WTC11 (cell line): Measurements from ENCODE around the gene TMTC2. TPM values are rescaled to one million over a fixed set of nuclear protein-coding genes. Genes with fewer than 3 reads are reported as not detected.

Source experiments
- ATAC-seq: fragments of 200-7000 bp; cut with Tn5 transposase; 2 replicates; pipeline ENCODE4 v1.10.0; 2021; ENCODE audit warnings: mild to moderate bottlenecking, moderate library complexity
- CTCF ChIA-PET: fragments of 300-600 bp; sonication (Branson Sonifier 250); formaldehyde crosslinking; loops from one replicate; lab custom pipeline; 2021; ENCODE audit warnings: antibody characterized with exemption; lab: Charles Lee
- POLR2A ChIA-PET: fragments of 350-600 bp; sonication (Branson Sonifier 250); formaldehyde crosslinking; loops from one replicate; lab custom pipeline; 2021; ENCODE audit warnings: antibody characterized with exemption; lab: Charles Lee
- DNase-seq: peaks from one replicate; pipeline ENCODE4 v3.0.0; 2021; ENCODE audit warnings: low spot score
- H3K27ac Mint-ChIP-seq: 2 replicates; pipeline ENCODE4 v1.8.0; 2021; ENCODE audit warnings: mixed read lengths
- H3K27me3 Mint-ChIP-seq: 2 replicates; pipeline ENCODE4 v1.8.0; 2021; ENCODE audit warnings: low read depth, mild to moderate bottlenecking, moderate library complexity, mixed read lengths
- H3K36me3 Mint-ChIP-seq: 2 replicates; pipeline ENCODE4 v1.8.0; 2021; ENCODE audit warnings: mixed read lengths
- H3K4me1 Mint-ChIP-seq: 2 replicates; pipeline ENCODE4 v1.8.0; 2022; ENCODE audit warnings: mixed read lengths
- H3K4me3 Mint-ChIP-seq: 2 replicates; pipeline ENCODE4 v1.8.0; 2021; ENCODE audit warnings: mild to moderate bottlenecking, moderate library complexity, mixed read lengths
- H3K9me3 Mint-ChIP-seq: 2 replicates; pipeline ENCODE4 v1.8.0; 2021; ENCODE audit warnings: mixed read lengths
- ELF4 ChIP-seq: sonication (generic); formaldehyde crosslinking; IDR thresholded peaks from 2 replicates; pipeline ENCODE4 v1.8.1; 2022; ENCODE audit warnings: low read depth, mild to moderate bottlenecking, moderate library complexity, missing genetic modification reagents
- ETV6 ChIP-seq: sonication (generic); formaldehyde crosslinking; IDR thresholded peaks from 2 replicates; pipeline ENCODE4 v1.8.1; 2022; ENCODE audit warnings: mild to moderate bottlenecking, missing genetic modification reagents
- FOXK1 ChIP-seq: sonication (generic); formaldehyde crosslinking; IDR thresholded peaks from 2 replicates; pipeline ENCODE4 v1.8.0; 2022; ENCODE audit warnings: mild to moderate bottlenecking, moderate library complexity, missing genetic modification reagents
- FOXP1 ChIP-seq: sonication (generic); formaldehyde crosslinking; IDR thresholded peaks from 2 replicates; pipeline ENCODE4 v1.8.0; 2022; ENCODE audit warnings: missing genetic modification reagents, mild to moderate bottlenecking, moderate library complexity, borderline replicate concordance
- GRHL2 ChIP-seq: fragments of 250-450 bp; sonication (Bioruptor Pico); IDR thresholded peaks from 2 replicates; pipeline ENCODE4 v1.8.0; 2022; ENCODE audit warnings: mild to moderate bottlenecking, moderate library complexity; ENCODE audit not compliant: insufficient replicate concordance, severe bottlenecking
- IRF2 ChIP-seq: sonication (generic); formaldehyde crosslinking; IDR thresholded peaks from 2 replicates; pipeline ENCODE4 v1.8.0; 2022; ENCODE audit warnings: low read depth, missing genetic modification reagents, borderline replicate concordance
- JUN ChIP-seq: sonication (generic); formaldehyde crosslinking; IDR thresholded peaks from 2 replicates; pipeline ENCODE4 v1.8.0; 2023; ENCODE audit warnings: mild to moderate bottlenecking, missing genetic modification reagents
- NFATC4 ChIP-seq: fragments of 250-450 bp; sonication (Bioruptor Pico); IDR thresholded peaks from 2 replicates; pipeline ENCODE4 v1.9.0; 2021; ENCODE audit warnings: mild to moderate bottlenecking
- NFE2L1 ChIP-seq: sonication (generic); formaldehyde crosslinking; IDR thresholded peaks from 2 replicates; pipeline ENCODE4 v1.8.1; 2023; ENCODE audit warnings: missing genetic modification reagents
- NR3C1 ChIP-seq: sonication (generic); formaldehyde crosslinking; conservative IDR thresholded peaks from 2 replicates; pipeline ENCODE4 v1.8.1; 2023; ENCODE audit warnings: low read depth, mild to moderate bottlenecking, missing genetic modification reagents
- PRRX2 ChIP-seq: fragments of 250-450 bp; sonication (Bioruptor Pico); IDR thresholded peaks from 2 replicates; pipeline ENCODE4 v1.8.0; 2021; ENCODE audit warnings: mild to moderate bottlenecking
- SMAD3 ChIP-seq: sonication (generic); formaldehyde crosslinking; IDR thresholded peaks from 2 replicates; pipeline ENCODE4 v1.8.0; 2022; ENCODE audit warnings: missing genetic modification reagents, mild to moderate bottlenecking, borderline replicate concordance
- TEAD1 ChIP-seq: sonication (generic); formaldehyde crosslinking; IDR thresholded peaks from 2 replicates; pipeline ENCODE4 v1.8.0; 2022; ENCODE audit warnings: mild to moderate bottlenecking, missing genetic modification reagents
- TEAD4 ChIP-seq: sonication (generic); formaldehyde crosslinking; IDR thresholded peaks from 2 replicates; pipeline ENCODE4 v1.8.0; 2022; ENCODE audit warnings: mild to moderate bottlenecking, missing genetic modification reagents
- ZMAT4 ChIP-seq: fragments of 250-450 bp; sonication (Bioruptor Pico); IDR thresholded peaks from 2 replicates; pipeline ENCODE4 v1.9.0; 2021; ENCODE audit warnings: mild to moderate bottlenecking
- ZNF138 ChIP-seq: sonication (generic); formaldehyde crosslinking; conservative IDR thresholded peaks from 2 replicates; pipeline ENCODE4 v1.8.1; 2022; ENCODE audit warnings: mild to moderate bottlenecking, moderate library complexity, missing genetic modification reagents
- ZNF263 ChIP-seq: sonication (generic); formaldehyde crosslinking; IDR thresholded peaks from 2 replicates; pipeline ENCODE4 v1.8.1; 2022; ENCODE audit warnings: low read depth, mild to moderate bottlenecking, moderate library complexity, missing genetic modification reagents
- ZNF317 ChIP-seq: sonication (generic); formaldehyde crosslinking; IDR thresholded peaks from 2 replicates; pipeline ENCODE4 v1.8.1; 2023; ENCODE audit warnings: low read depth, mild to moderate bottlenecking, moderate library complexity, missing genetic modification reagents, borderline replicate concordance
- ZNF512 ChIP-seq: sonication (generic); formaldehyde crosslinking; IDR thresholded peaks from 2 replicates; pipeline ENCODE4 v1.8.1; 2022; ENCODE audit warnings: missing genetic modification reagents, borderline replicate concordance
- total RNA-seq: library from RNA; stranded (reverse); gene quantifications from 3 replicates; pipeline ENCODE4 v1.2.3, GENCODE V29; 2021
- TF ChIP-seq, protein P1 (sequence below): sonication (generic); formaldehyde crosslinking; IDR thresholded peaks from 2 replicates; pipeline ENCODE4 v1.8.0; 2022; ENCODE audit warnings: mild to moderate bottlenecking, missing genetic modification reagents
- TF ChIP-seq, protein P2 (sequence below): sonication (generic); formaldehyde crosslinking; conservative IDR thresholded peaks from 2 replicates; pipeline ENCODE4 v1.8.1; 2023; ENCODE audit warnings: mild to moderate bottlenecking, low read depth, missing genetic modification reagents, moderate library complexity
- TF ChIP-seq, protein P3 (sequence below): fragments of 250-450 bp; sonication (Bioruptor Pico); IDR thresholded peaks from 2 replicates; pipeline ENCODE4 v1.8.0; 2021; ENCODE audit warnings: mild to moderate bottlenecking
- TF ChIP-seq, protein P4 (sequence below): sonication (generic); formaldehyde crosslinking; IDR thresholded peaks from 2 replicates; pipeline ENCODE4 v1.8.1; 2023; ENCODE audit warnings: mild to moderate bottlenecking, missing genetic modification reagents, borderline replicate concordance

Gene TMTC2
- total RNA-seq, 1 experiment from 2014 or later, result 6.4 TPM

- ChIA-PET POLR2A (no interaction called here), CTCF (interaction anchor here (1.5 kb wide), 1 partner anchor 278 kb away, joined by 7 read pairs; the partner anchor contains the start of gene TMTC2)
- DNase-seq, result no peak
- Mint-ChIP-seq H3K9me3 (no peaks in the 10 kb centered on the region), H3K4me3 (no peak overlapping the region), H3K27ac (no peak overlapping the region), H3K27me3 (no peaks in the 10 kb centered on the region), H3K4me1 (peaks cover 13% of the 10 kb centered on the region), H3K36me3 (no peaks in the 10 kb centered on the region)
- ATAC-seq, result no peak
- no peak for TF ChIP-seq JUN
- no peak for TF ChIP-seq IRF2 (CRISPR knock-in tag)
- no peak for TF ChIP-seq ZMAT4 (CRISPR knock-in tag)
- no peak for TF ChIP-seq ZNF317 (CRISPR knock-in tag)
- TF ChIP-seq ZNF138, result no peak
- TF ChIP-seq GRHL2 (CRISPR knock-in tag), result no peak
- TF ChIP-seq FOXP1 (CRISPR knock-in tag), result no peak
- no peak for TF ChIP-seq SMAD3 (CRISPR knock-in tag)
- TF ChIP-seq, protein P1, sequence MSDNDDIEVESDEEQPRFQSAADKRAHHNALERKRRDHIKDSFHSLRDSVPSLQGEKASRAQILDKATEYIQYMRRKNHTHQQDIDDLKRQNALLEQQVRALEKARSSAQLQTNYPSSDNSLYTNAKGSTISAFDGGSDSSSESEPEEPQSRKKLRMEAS, result no peak
Observed at GRCh38 chr12:82963956-82964355, 277.2 kb downstream of the TMTC2 start.

DNA sequence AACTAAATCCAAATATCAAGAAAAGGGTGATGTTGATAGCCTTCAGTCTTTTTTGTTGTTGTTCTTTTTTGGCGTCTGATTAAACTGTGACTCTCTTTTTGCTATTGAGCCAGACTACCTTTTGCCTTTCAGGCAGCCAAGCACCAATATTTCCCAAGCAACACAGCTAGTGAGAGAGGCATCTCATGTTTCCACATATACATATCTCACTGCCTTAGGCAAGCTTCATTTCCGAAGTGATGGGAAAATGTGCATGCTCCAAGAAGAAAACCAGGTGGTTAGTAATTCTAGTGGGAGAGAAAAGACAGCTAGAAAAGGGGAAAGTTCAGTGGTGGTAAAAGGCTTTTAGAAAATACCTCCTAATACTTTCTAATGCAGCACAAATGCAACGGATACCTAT, 277.7 kb downstream of the TMTC2 start:
- CTCF ChIA-PET, result interaction anchor here (1.5 kb wide), 1 partner anchor 278 kb away, joined by 7 read pairs; the partner anchor contains the start of gene TMTC2
- ATAC-seq (no peak), DNase-seq (no peak)
- no peaks in the 10 kb centered on the region for H3K36me3 Mint-ChIP-seq
- POLR2A ChIA-PET, result no interaction called here
- no peaks in the 10 kb centered on the region for H3K27me3 Mint-ChIP-seq
- TF ChIP-seq PRRX2 (CRISPR knock-in tag) (no peak), ELF4 (CRISPR knock-in tag) (no peak)
- H3K27ac Mint-ChIP-seq, result 0 out of 2 replicates have a peak overlapping the region, but pooled peaks have one; percentile 8
- peaks cover 13% of the 10 kb centered on the region for H3K4me1 Mint-ChIP-seq
- no peak overlapping the region for H3K4me3 Mint-ChIP-seq
- no peaks in the 10 kb centered on the region for H3K9me3 Mint-ChIP-seq

GRCh38 chr12:82966001-82966559, 279.4 kb downstream of the TMTC2 start:
- Mint-ChIP-seq H3K36me3 (no peaks in the 10 kb centered on the region), H3K4me3 (no peak overlapping the region), H3K9me3 (no peaks in the 10 kb centered on the region), H3K27ac (no peak overlapping the region), H3K4me1 (peaks cover 13% of the 10 kb centered on the region), H3K27me3 (no peaks in the 10 kb centered on the region)
- ATAC-seq (no peak), DNase-seq (no peak)
- ChIA-PET POLR2A (no interaction called here), CTCF (interaction anchor here (1.6 kb wide), 1 partner anchor 280 kb away, joined by 4 read pairs; no protein-coding TSS in a partner anchor)
- TF ChIP-seq TEAD1 (CRISPR knock-in tag) (no peak), ZNF512 (CRISPR knock-in tag) (no peak), ZNF263 (CRISPR knock-in tag) (no peak), TEAD4 (CRISPR knock-in tag) (no peak), FOXK1 (CRISPR knock-in tag) (no peak), NR3C1 (CRISPR knock-in tag) (no peak), NFATC4 (no peak), ETV6 (CRISPR knock-in tag) (no peak), ZNF138 (no peak), NFE2L1 (no peak)
- TF ChIP-seq, protein P2, sequence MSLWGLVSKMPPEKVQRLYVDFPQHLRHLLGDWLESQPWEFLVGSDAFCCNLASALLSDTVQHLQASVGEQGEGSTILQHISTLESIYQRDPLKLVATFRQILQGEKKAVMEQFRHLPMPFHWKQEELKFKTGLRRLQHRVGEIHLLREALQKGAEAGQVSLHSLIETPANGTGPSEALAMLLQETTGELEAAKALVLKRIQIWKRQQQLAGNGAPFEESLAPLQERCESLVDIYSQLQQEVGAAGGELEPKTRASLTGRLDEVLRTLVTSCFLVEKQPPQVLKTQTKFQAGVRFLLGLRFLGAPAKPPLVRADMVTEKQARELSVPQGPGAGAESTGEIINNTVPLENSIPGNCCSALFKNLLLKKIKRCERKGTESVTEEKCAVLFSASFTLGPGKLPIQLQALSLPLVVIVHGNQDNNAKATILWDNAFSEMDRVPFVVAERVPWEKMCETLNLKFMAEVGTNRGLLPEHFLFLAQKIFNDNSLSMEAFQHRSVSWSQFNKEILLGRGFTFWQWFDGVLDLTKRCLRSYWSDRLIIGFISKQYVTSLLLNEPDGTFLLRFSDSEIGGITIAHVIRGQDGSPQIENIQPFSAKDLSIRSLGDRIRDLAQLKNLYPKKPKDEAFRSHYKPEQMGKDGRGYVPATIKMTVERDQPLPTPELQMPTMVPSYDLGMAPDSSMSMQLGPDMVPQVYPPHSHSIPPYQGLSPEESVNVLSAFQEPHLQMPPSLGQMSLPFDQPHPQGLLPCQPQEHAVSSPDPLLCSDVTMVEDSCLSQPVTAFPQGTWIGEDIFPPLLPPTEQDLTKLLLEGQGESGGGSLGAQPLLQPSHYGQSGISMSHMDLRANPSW (CRISPR knock-in tag), result no peak
- TF ChIP-seq, protein P3, sequence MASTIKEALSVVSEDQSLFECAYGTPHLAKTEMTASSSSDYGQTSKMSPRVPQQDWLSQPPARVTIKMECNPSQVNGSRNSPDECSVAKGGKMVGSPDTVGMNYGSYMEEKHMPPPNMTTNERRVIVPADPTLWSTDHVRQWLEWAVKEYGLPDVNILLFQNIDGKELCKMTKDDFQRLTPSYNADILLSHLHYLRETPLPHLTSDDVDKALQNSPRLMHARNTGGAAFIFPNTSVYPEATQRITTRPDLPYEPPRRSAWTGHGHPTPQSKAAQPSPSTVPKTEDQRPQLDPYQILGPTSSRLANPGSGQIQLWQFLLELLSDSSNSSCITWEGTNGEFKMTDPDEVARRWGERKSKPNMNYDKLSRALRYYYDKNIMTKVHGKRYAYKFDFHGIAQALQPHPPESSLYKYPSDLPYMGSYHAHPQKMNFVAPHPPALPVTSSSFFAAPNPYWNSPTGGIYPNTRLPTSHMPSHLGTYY (CRISPR knock-in tag), result no peak
- TF ChIP-seq, protein P4, sequence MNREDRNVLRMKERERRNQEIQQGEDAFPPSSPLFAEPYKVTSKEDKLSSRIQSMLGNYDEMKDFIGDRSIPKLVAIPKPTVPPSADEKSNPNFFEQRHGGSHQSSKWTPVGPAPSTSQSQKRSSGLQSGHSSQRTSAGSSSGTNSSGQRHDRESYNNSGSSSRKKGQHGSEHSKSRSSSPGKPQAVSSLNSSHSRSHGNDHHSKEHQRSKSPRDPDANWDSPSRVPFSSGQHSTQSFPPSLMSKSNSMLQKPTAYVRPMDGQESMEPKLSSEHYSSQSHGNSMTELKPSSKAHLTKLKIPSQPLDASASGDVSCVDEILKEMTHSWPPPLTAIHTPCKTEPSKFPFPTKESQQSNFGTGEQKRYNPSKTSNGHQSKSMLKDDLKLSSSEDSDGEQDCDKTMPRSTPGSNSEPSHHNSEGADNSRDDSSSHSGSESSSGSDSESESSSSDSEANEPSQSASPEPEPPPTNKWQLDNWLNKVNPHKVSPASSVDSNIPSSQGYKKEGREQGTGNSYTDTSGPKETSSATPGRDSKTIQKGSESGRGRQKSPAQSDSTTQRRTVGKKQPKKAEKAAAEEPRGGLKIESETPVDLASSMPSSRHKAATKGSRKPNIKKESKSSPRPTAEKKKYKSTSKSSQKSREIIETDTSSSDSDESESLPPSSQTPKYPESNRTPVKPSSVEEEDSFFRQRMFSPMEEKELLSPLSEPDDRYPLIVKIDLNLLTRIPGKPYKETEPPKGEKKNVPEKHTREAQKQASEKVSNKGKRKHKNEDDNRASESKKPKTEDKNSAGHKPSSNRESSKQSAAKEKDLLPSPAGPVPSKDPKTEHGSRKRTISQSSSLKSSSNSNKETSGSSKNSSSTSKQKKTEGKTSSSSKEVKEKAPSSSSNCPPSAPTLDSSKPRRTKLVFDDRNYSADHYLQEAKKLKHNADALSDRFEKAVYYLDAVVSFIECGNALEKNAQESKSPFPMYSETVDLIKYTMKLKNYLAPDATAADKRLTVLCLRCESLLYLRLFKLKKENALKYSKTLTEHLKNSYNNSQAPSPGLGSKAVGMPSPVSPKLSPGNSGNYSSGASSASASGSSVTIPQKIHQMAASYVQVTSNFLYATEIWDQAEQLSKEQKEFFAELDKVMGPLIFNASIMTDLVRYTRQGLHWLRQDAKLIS (CRISPR knock-in tag), result no peak
